Measurements from ENCODE around the gene NRXN3.
"Not testable (repeated sequence)": the region's sequence is repeated elsewhere in the genome, so short reads cannot be mapped to it uniquely, and the experiment has no call there.

The NRXN3 gene

GRCh38 chr14:78399316-78399889, 229.2 kb downstream of the NRXN3 start:
- in situ Hi-C loops (cut with MboI; ENCODE audit: low sequenced_read_pairs): no loop called here

- in situ Hi-C loops (cut with MboI; ENCODE audit: low sequenced_read_pairs): no loop called here
Observed at GRCh38 chr14:78401866-78402265, 231.7 kb downstream of the NRXN3 start.

GRCh38 chr14:78403278-78403815, 233.2 kb downstream of the NRXN3 start:
- in situ Hi-C loops (cut with MboI; ENCODE audit: low sequenced_read_pairs): no loop called here

GRCh38 chr14:78405079-78405856, 235.1 kb downstream of the NRXN3 start:
- in situ Hi-C loops (cut with MboI; ENCODE audit: low sequenced_read_pairs): no loop called here

- in situ Hi-C loops (cut with MboI; ENCODE audit: low sequenced_read_pairs): no loop called here
Observed at GRCh38 chr14:78412475-78412874, 242.3 kb downstream of the NRXN3 start.

- in situ Hi-C loops (cut with MboI; ENCODE audit: low sequenced_read_pairs): no loop called here
Observed at GRCh38 chr14:78414172-78414571, 244.0 kb downstream of the NRXN3 start.

- in situ Hi-C loops (cut with MboI; ENCODE audit: low sequenced_read_pairs): no loop called here
Observed at GRCh38 chr14:78417532-78417931, 247.4 kb downstream of the NRXN3 start.

- in situ Hi-C loops (cut with MboI; ENCODE audit: low sequenced_read_pairs): no loop called here
Observed at GRCh38 chr14:78424311-78424710, 254.1 kb downstream of the NRXN3 start.

GRCh38 chr14:78425330-78425729, 255.2 kb downstream of the NRXN3 start:
- in situ Hi-C loops (cut with MboI; ENCODE audit: low sequenced_read_pairs): no loop called here

GRCh38 chr14:78425782-78426181, 255.6 kb downstream of the NRXN3 start:
- in situ Hi-C loops (cut with MboI; ENCODE audit: low sequenced_read_pairs): no loop called here

- in situ Hi-C loops (cut with MboI; ENCODE audit: low sequenced_read_pairs): no loop called here
Observed at GRCh38 chr14:78432046-78432445, 261.9 kb downstream of the NRXN3 start.

- in situ Hi-C loops (cut with MboI; ENCODE audit: low sequenced_read_pairs): not testable (repeated sequence)
Observed at GRCh38 chr14:78437448-78437847, 267.3 kb downstream of the NRXN3 start.

GRCh38 chr14:78440356-78440894, 270.3 kb downstream of the NRXN3 start:
- in situ Hi-C loops (cut with MboI; ENCODE audit: low sequenced_read_pairs): no loop called here

GRCh38 chr14:78443834-78444233, 273.7 kb downstream of the NRXN3 start:
- in situ Hi-C loops (cut with MboI; ENCODE audit: low sequenced_read_pairs): no loop called here

GRCh38 chr14:78445275-78445674, 275.1 kb downstream of the NRXN3 start:
- in situ Hi-C loops (cut with MboI; ENCODE audit: low sequenced_read_pairs): no loop called here

- in situ Hi-C loops (cut with MboI; ENCODE audit: low sequenced_read_pairs): no loop called here
Observed at GRCh38 chr14:78446807-78447206, 276.6 kb downstream of the NRXN3 start.

GRCh38 chr14:78448164-78449094, 278.3 kb downstream of the NRXN3 start:
- in situ Hi-C loops (cut with MboI; ENCODE audit: low sequenced_read_pairs): no loop called here

- in situ Hi-C loops (cut with MboI; ENCODE audit: low sequenced_read_pairs): no loop called here
Observed at GRCh38 chr14:78450669-78451318, 280.6 kb downstream of the NRXN3 start.

- in situ Hi-C loops (cut with MboI; ENCODE audit: low sequenced_read_pairs): no loop called here
Observed at GRCh38 chr14:78451319-78451695, 281.1 kb downstream of the NRXN3 start.

GRCh38 chr14:78455896-78456435, 285.8 kb downstream of the NRXN3 start:
- in situ Hi-C loops (cut with MboI; ENCODE audit: low sequenced_read_pairs): no loop called here

Measured in HL-60/S4 treated with phorbol 12-myristate 13-acetate at 8.2 ng/mL for 4 days and 3 days (cell line).